Calu3 (cell line): ENCODE measurements around the gene LDLRAD4. TPM values are rescaled to one million over a fixed set of nuclear protein-coding genes. Genes with fewer than 3 reads are reported as not detected.

Source experiments
- BruUV-seq: library from RNA; stranded (reverse); fragments of 400-500 nt; replicated peaks from 2 replicates; lab custom pipeline; 2021; lab: Mats Ljungman, UMichigan
- CTCF ChIA-PET: fragments of 300-600 bp; sonication (Branson Sonifier 250); formaldehyde crosslinking; loops from one replicate; lab custom pipeline; 2022; ENCODE audit warnings: antibody characterized with exemption; lab: Charles Lee
- DNase-seq: peaks from one replicate; pipeline ENCODE4 v3.0.0; 2022
- H3K27ac Mint-ChIP-seq: one replicate; pipeline ENCODE4 v1.8.0; 2022; ENCODE audit warnings: mixed read lengths; ENCODE audit not compliant: unreplicated experiment
- H3K27me3 Mint-ChIP-seq: one replicate; pipeline ENCODE4 v1.8.0; 2022; ENCODE audit warnings: mixed read lengths; ENCODE audit not compliant: unreplicated experiment
- H3K36me3 Mint-ChIP-seq: one replicate; pipeline ENCODE4 v1.8.0; 2022; ENCODE audit warnings: mild to moderate bottlenecking, moderate library complexity, mixed read lengths; ENCODE audit not compliant: insufficient read depth, unreplicated experiment
- H3K4me1 Mint-ChIP-seq: one replicate; pipeline ENCODE4 v1.8.0; 2022; ENCODE audit warnings: mild to moderate bottlenecking, low read depth, mixed read lengths; ENCODE audit not compliant: unreplicated experiment
- H3K4me3 Mint-ChIP-seq: one replicate; pipeline ENCODE4 v1.8.0; 2022; ENCODE audit warnings: mild to moderate bottlenecking, low read depth, moderate library complexity, mixed read lengths; ENCODE audit not compliant: unreplicated experiment
- H3K9me3 Mint-ChIP-seq: one replicate; pipeline ENCODE4 v1.8.0; 2022; ENCODE audit warnings: low read depth, mixed read lengths; ENCODE audit not compliant: unreplicated experiment
- CTCF ChIP-seq: fragments of 200-600 bp; IDR thresholded peaks from one replicate; pipeline ENCODE4 v1.8.0; 2022; ENCODE audit warnings: antibody characterized with exemption; ENCODE audit not compliant: unreplicated experiment
- intact Hi-C: fragments of 100-400 bp; cut with micrococcal nuclease; formaldehyde crosslinking; loops from one replicate; pipeline ENCODE4 v1.10.0; 2022; ENCODE audit not compliant: unreplicated experiment
- total RNA-seq: library from RNA; stranded (reverse); gene quantifications from 2 replicates; pipeline ENCODE4 v1.2.3, GENCODE V29; 2022

The LDLRAD4 gene
- total RNA-seq, 1 experiment from 2014 or later: 0.50 TPM

GRCh38 chr18:13553449-13553848, 334.9 kb downstream of the LDLRAD4 start:
- DNase-seq: no peak

DNA sequence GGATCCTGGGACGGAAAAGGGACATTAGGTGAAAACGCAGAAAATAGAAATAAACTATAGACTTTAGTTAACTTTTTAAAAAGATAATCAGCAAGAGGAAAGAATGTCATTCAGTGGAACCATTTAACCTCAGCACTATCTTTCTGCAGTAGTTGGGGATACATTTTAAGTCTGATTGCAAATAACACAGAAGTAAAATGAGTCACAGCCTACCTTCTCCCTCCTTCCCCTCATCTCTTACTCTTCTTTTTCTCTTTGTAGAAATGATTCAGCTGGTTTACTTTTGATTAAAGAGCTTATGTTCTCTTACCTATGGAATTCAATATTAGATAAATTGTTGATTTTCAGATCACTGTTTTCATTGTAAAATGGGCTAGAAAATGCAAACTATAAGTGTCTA, 336.6 kb downstream of the LDLRAD4 start:
- Mint-ChIP-seq H3K27ac (no peak overlapping the region), H3K27me3 (peaks cover 69% of the 10 kb centered on the region), H3K36me3 (no peaks in the 10 kb centered on the region), H3K4me3 (no peak overlapping the region), H3K9me3 (no peaks in the 10 kb centered on the region), H3K4me1 (no peaks in the 10 kb centered on the region)
- TF ChIP-seq CTCF: no peak
- no peak for DNase-seq
- intact Hi-C loops: loop anchor here (10.0 kb wide), 1 partner anchor 160 kb away; no protein-coding TSS in a partner anchor
- no TSS peak for BruUV-seq
- CTCF ChIA-PET: no interaction called here

More at GRCh38 chr18:13553449-13553848, 334.9 kb downstream of the LDLRAD4 start:
- no peaks in the 10 kb centered on the region for H3K36me3 Mint-ChIP-seq
- TF ChIP-seq CTCF: no peak
- BruUV-seq: no TSS peak
- CTCF ChIA-PET: no interaction called here
- H3K9me3 Mint-ChIP-seq: no peaks in the 10 kb centered on the region
- H3K4me3 Mint-ChIP-seq: no peak overlapping the region
- H3K27ac Mint-ChIP-seq: no peak overlapping the region
- H3K4me1 Mint-ChIP-seq: no peaks in the 10 kb centered on the region
- intact Hi-C loops: loop anchor here (10.0 kb wide), 1 partner anchor 161 kb away; no protein-coding TSS in a partner anchor
- H3K27me3 Mint-ChIP-seq: peaks cover 84% of the 10 kb centered on the region

DNA sequence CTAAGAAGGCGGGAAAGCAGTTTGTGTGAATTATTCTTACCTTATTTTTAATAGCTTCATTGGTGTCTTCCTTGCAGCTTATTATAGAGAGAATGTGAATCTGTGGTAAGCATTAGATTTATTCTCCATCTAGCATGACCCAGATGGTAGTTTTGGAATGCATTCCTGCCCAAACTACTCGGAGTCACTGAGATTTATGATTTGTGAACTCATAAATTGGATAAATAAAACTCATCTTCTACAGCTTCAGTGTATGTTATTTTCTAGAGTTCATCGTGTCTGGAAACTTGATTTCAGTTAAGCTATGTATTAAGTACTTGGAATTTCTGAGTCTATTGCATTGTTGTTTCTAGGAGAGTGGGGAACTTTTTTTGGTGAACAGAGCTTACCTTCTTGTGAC, 337.3 kb downstream of the LDLRAD4 start:
- DNase-seq: no peak
- Mint-ChIP-seq H3K27ac (no peak overlapping the region), H3K4me1 (no peaks in the 10 kb centered on the region), H3K9me3 (no peaks in the 10 kb centered on the region), H3K36me3 (no peaks in the 10 kb centered on the region), H3K27me3 (peaks cover 62% of the 10 kb centered on the region), H3K4me3 (no peak overlapping the region)
- intact Hi-C loops: loop anchor here (10.0 kb wide), 1 partner anchor 159 kb away; no protein-coding TSS in a partner anchor
- CTCF ChIA-PET: no interaction called here
- BruUV-seq: no TSS peak
- no peak for TF ChIP-seq CTCF

GRCh38 chr18:13556502-13556901, 337.9 kb downstream of the LDLRAD4 start:
- Mint-ChIP-seq H3K9me3 (no peaks in the 10 kb centered on the region), H3K4me1 (no peaks in the 10 kb centered on the region), H3K4me3 (no peak overlapping the region), H3K36me3 (no peaks in the 10 kb centered on the region), H3K27me3 (peaks cover 58% of the 10 kb centered on the region), H3K27ac (no peak overlapping the region)
- CTCF ChIA-PET: no interaction called here
- intact Hi-C loops: loop anchor here (10.0 kb wide), 1 partner anchor 158 kb away; no protein-coding TSS in a partner anchor
- BruUV-seq: no TSS peak
- DNase-seq: no peak
- no peak for TF ChIP-seq CTCF
